K562 (cell line): ENCODE measurements around the gene TMEM161B. TPM values are rescaled to one million over a fixed set of nuclear protein-coding genes. Genes with fewer than 3 reads are reported as not detected.
"Not testable (repeated sequence)": the region's sequence is repeated elsewhere in the genome, so short reads cannot be mapped to it uniquely, and the experiment has no call there.

Experiments
- ATAC-seq: fragments of 200-7000 bp; cut with Tn5 transposase; 3 replicates; pipeline ENCODE4 v1.9.1; 2020; ENCODE audit warnings: moderate library complexity
- BruUV-seq: library from RNA; stranded (reverse); fragments of 400-500 nt; replicated peaks from 2 replicates; lab custom pipeline; 2021; lab: Mats Ljungman, UMichigan
- CTCF ChIA-PET: fragments of 300-600 bp; formaldehyde crosslinking; extraction: SDS; loops from one replicate; lab custom pipeline; 2021; ENCODE audit warnings: low intra/inter-chr PET ratio; lab: Yijun Ruan, JAX
- POLR2A ChIA-PET: fragments of 300-600, 350-650 bp; sonication (Branson Sonifier 250); formaldehyde crosslinking; extraction: SDS; loops from one replicate; lab custom pipeline; 2021; ENCODE audit warnings: antibody characterized with exemption, inconsistent platforms; lab: Yijun Ruan, JAX
- DNase-seq, 4 experiments: peaks; one replicate each; pipeline versions ENCODE4 v3.0.0 to v3.0.0-alpha.2; 2011 to 2018; ENCODE audit warnings: low spot score in 3 of 4, mixed read lengths in 3 of 4; ENCODE audit errors: extremely low read depth in 1 of 4
- FAIRE-seq: peaks from 2 replicates; lab custom pipeline; 2011; peaks lifted over from hg19 to GRCh38; lab: Jason Lieb, UNC
- H2AFZ ChIP-seq: 2 replicates; pipeline ENCODE4 v1.6.0; 2011; ENCODE audit warnings: low read depth, low read length, control low read depth, inconsistent platforms
- H3K27ac ChIP-seq: fragments of 200-600 bp; 3 replicates; pipeline ENCODE4 v1.8.0; 2011; ENCODE audit warnings: low read depth, mild to moderate bottlenecking, control low read depth, inconsistent platforms, low read length, moderate library complexity, mixed read lengths; ENCODE audit errors: extremely low read depth
- H3K27me3 ChIP-seq, 2 experiments: fragments of 300-600 bp in 1 of 2; 2 replicates in 1 of 2; 3 replicates in 1 of 2; pipeline versions ENCODE4 v1.6.0 to v1.8.0; 2011; ENCODE audit warnings: inconsistent platforms in 2 of 2, low read length in 2 of 2, mild to moderate bottlenecking in 1 of 2, mixed read lengths in 1 of 2, moderate library complexity in 1 of 2; ENCODE audit not compliant: control insufficient read depth in 2 of 2, insufficient read depth in 2 of 2
- H3K36me3 ChIP-seq: fragments of 300-600 bp; 3 replicates; pipeline ENCODE4 v1.8.0; 2011; ENCODE audit warnings: mild to moderate bottlenecking, low read length, inconsistent platforms; ENCODE audit not compliant: control insufficient read depth, insufficient read depth
- H3K4me1 ChIP-seq, 2 experiments: fragments of 200-600 bp in 1 of 2; replicated peaks in 1 of 2; 2 replicates in 1 of 2; 3 replicates in 1 of 2; pipeline versions ENCODE4 v1.5.1 to v1.8.0; 2011; ENCODE audit warnings: inconsistent platforms in 2 of 2, low read length in 2 of 2, mild to moderate bottlenecking in 1 of 2, mixed read lengths in 1 of 2, moderate library complexity in 1 of 2; ENCODE audit not compliant: control insufficient read depth in 2 of 2, insufficient read depth in 2 of 2
- H3K4me2 ChIP-seq: 2 replicates; pipeline ENCODE4 v1.6.1; 2011; ENCODE audit warnings: low read length, control low read depth, inconsistent platforms, mixed read lengths; ENCODE audit not compliant: insufficient read depth
- H3K4me3 ChIP-seq: fragments of 200-600 bp; sonication (generic), shearing (Covaris generic); 2 replicates; pipeline ENCODE4 v1.5.1; 2016; ENCODE audit warnings: control low read depth, inconsistent platforms
- H3K79me2 ChIP-seq: fragments of 200-600 bp; 3 replicates; pipeline ENCODE4 v1.8.0; 2011; ENCODE audit warnings: low read length, inconsistent platforms; ENCODE audit not compliant: control insufficient read depth, insufficient read depth
- H3K9ac ChIP-seq, 2 experiments: 2 replicates each; pipeline versions ENCODE4 v1.6.0 to v1.6.1; 2011; ENCODE audit warnings: low read depth in 2 of 2, low read length in 2 of 2, control low read depth in 1 of 2, inconsistent platforms in 1 of 2, mild to moderate bottlenecking in 1 of 2, mixed read lengths in 1 of 2; ENCODE audit not compliant: insufficient read depth in 1 of 2
- H3K9me1 ChIP-seq: one replicate; pipeline ENCODE4 v1.6.0; 2011; ENCODE audit warnings: inconsistent platforms, mild to moderate bottlenecking, low read length, moderate library complexity; ENCODE audit not compliant: control insufficient read depth, insufficient read depth
- H3K9me3 ChIP-seq: replicated peaks from 2 replicates; pipeline ENCODE4 v1.5.1; 2011; ENCODE audit warnings: low read depth, low read length, inconsistent platforms; ENCODE audit not compliant: control insufficient read depth, insufficient read depth
- H4K20me1 ChIP-seq: replicated peaks from 2 replicates; pipeline ENCODE4 v1.6.1; 2011; ENCODE audit warnings: low read length, inconsistent platforms, mixed read lengths; ENCODE audit not compliant: control insufficient read depth, insufficient read depth
- CBX3 ChIP-seq, 2 experiments: IDR thresholded peaks; 1 replicate in 1 of 2; 2 replicates in 1 of 2; pipeline ENCODE4 v1.6.1; 2012; ENCODE audit warnings: inconsistent platforms in 2 of 2, low read length in 2 of 2, borderline replicate concordance in 1 of 2, control low read depth in 1 of 2
- HNRNPUL1 ChIP-seq: fragments of 200-400 bp; formaldehyde crosslinking; IDR thresholded peaks from 2 replicates; pipeline ENCODE4 v1.6.1; 2017; ENCODE audit warnings: low read length
- TRIM28 ChIP-seq: fragments of 450-650 bp; IDR thresholded peaks from 2 replicates; pipeline ENCODE4 v1.6.1; 2017
- ZNF699 ChIP-seq: fragments of 250-450 bp; sonication (Bioruptor Pico); IDR thresholded peaks from 2 replicates; pipeline ENCODE4 v1.8.0; 2021; ENCODE audit warnings: mild to moderate bottlenecking, moderate library complexity; ENCODE audit not compliant: insufficient replicate concordance
- WGBS: fragments of 100-300 bp; shearing (Covaris generic); methylation state at CpG from one replicate; pipeline ENCODE4 v1.1.6; 2016; ENCODE audit warnings: low coverage, mixed read lengths; ENCODE audit not compliant: insufficient coverage; ENCODE audit errors: missing lambda C conversion rate; 5-methylcytosine and 5-hydroxymethylcytosine counted together
- in situ Hi-C: fragments of 300-500 bp; cut with MboI; formaldehyde crosslinking; loops from 4 replicates; pipeline ENCODE4 v1.15.0; 2018; ENCODE audit warnings: inconsistent platforms, mixed read lengths
- intact Hi-C: fragments of 100-400 bp; cut with micrococcal nuclease; formaldehyde crosslinking; loops from 2 replicates; pipeline ENCODE4 v1.14.2; 2022
- polyA plus RNA-seq, 8 experiments: library from polyadenylated mRNA; depleted of rRNA in 4 of 8; stranded (reverse) in 5 of 8; unstranded in 3 of 8; fragments of >200 nt; fragmentation: Nextera tagmentation in 2 of 8; fragmentation: Illumina TruSeq in 1 of 8; extraction: Ambion mirVana in 2 of 8; extraction: Trizol in 1 of 8; gene quantifications; 2 replicates each; pipeline versions ENCODE4 v1.2.1 to v1.2.3, GENCODE V29; 2011 to 2014; ENCODE audit warnings: inconsistent platforms in 1 of 8, missing spikeins in 1 of 8
- total RNA-seq, 7 experiments: library from RNA; depleted of rRNA in 6 of 7; stranded (reverse); fragments of >200 nt in 6 of 7; fragmentation: Illumina TruSeq in 2 of 7; extraction: Trizol in 2 of 7; gene quantifications; 2 replicates each; pipeline versions ENCODE4 v1.2.1 to v1.2.3, GENCODE V29; 2011 to 2021; ENCODE audit warnings: low replicate concordance in 1 of 7

The TMEM161B gene
- total and polyA plus RNA-seq, 9 of the 15 experiments (the other 6 are each of a cell fraction or from before 2014, with no cell fraction given) = 18.9 to 57.1 (median 40.6) TPM

- FAIRE-seq, H3K27ac ChIP-seq, intact Hi-C loops, H2AFZ ChIP-seq, BruUV-seq, H3K4me3 ChIP-seq, H3K9ac ChIP-seq, H4K20me1 ChIP-seq, ATAC-seq, CTCF ChIA-PET, H3K79me2 ChIP-seq, H3K4me1 ChIP-seq, H3K27me3 ChIP-seq, DNase-seq, H3K4me2 ChIP-seq, H3K9me1 ChIP-seq, in situ Hi-C loops, POLR2A ChIA-PET: not testable (repeated sequence)
- WGBS = 84% methylated on average over 4 of the region's 4 CpGs
- peaks cover 12% of the 10 kb centered on the region for H3K9me3 ChIP-seq
- peaks cover 10% of the 10 kb centered on the region; the same call in 1 of the 3 replicates for H3K36me3 ChIP-seq
Observed at GRCh38 chr5:88189484-88189883, 79.2 kb downstream of the TMEM161B start.

- no peak overlapping the region for H3K9ac ChIP-seq
- ATAC-seq (peak; percentile 26; the same call in 1 of the 3 replicates), DNase-seq (peak in 1 of 4 experiments; percentile 47), FAIRE-seq (no peak)
- no peaks in the 10 kb centered on the region for H3K9me1 ChIP-seq
- peaks cover 2% of the 10 kb centered on the region; the same call in 1 of the 3 replicates for H3K36me3 ChIP-seq
- in situ Hi-C loops (no loop called here), intact Hi-C loops (no loop called here)
- no peak overlapping the region for H3K4me2 ChIP-seq
- H3K27me3 ChIP-seq = no peaks in the 10 kb centered on the region
- no TSS peak for BruUV-seq
- H3K4me1 ChIP-seq = no peaks in the 10 kb centered on the region
- no peak overlapping the region for H3K4me3 ChIP-seq
- no peaks in the 10 kb centered on the region for H4K20me1 ChIP-seq
- no peak overlapping the region for H3K27ac ChIP-seq
- no peak overlapping the region for H2AFZ ChIP-seq
- ChIA-PET POLR2A (no interaction called here), CTCF (no interaction called here)
- H3K79me2 ChIP-seq = no peaks in the 10 kb centered on the region
- peaks cover 12% of the 10 kb centered on the region for H3K9me3 ChIP-seq
- WGBS = 95% methylated on average over 9 of the region's 9 CpGs
- no peak for TF ChIP-seq HNRNPUL1
- TF ChIP-seq CBX3 (IDR thresholded peaks at IDR 0.05; ENCODE audit: borderline replicate concordance in 1 of 2, low read length in 2 of 2) = peak in 1 of 2 experiments; percentile 95; a peak in 2 of 3 replicates
- TF ChIP-seq TRIM28 = peak; percentile 96
- no peak for TF ChIP-seq ZNF699 (CRISPR knock-in tag)
Observed at GRCh38 chr5:88188458-88189132, 80.0 kb downstream of the TMEM161B start.
